K562 (cell line): ENCODE results near the gene ITGA2B. TPM values are rescaled to one million over a fixed set of nuclear protein-coding genes. Genes with fewer than 3 reads are reported as not detected.

Experiments used
- ATF1 ChIP-seq, 2 experiments: fragments of 450-650 bp in 1 of 2; IDR thresholded peaks; 2 replicates each; pipeline ENCODE4 v1.6.1; 2016; ENCODE audit warnings: missing compliant biosample characterization in 1 of 2, missing genetic modification characterization in 1 of 2
- CHD1 ChIP-seq: fragments of 200-600 bp; sonication (generic); IDR thresholded peaks from one replicate; pipeline ENCODE4 v1.6.1; 2012; ENCODE audit warnings: mild to moderate bottlenecking, moderate library complexity, low read length, inconsistent platforms
- ESRRB ChIP-seq: fragments of 250-450 bp; sonication (Bioruptor Pico); IDR thresholded peaks from 2 replicates; pipeline ENCODE4 v1.5.0; 2020; ENCODE audit warnings: mild to moderate bottlenecking, moderate library complexity, borderline replicate concordance
- FOXO4 ChIP-seq: fragments of 450-650 bp; formaldehyde crosslinking; IDR thresholded peaks from 2 replicates; pipeline ENCODE4 v1.4.0; 2020; ENCODE audit warnings: mild to moderate bottlenecking, moderate library complexity
- FOXP4 ChIP-seq: sonication (generic); formaldehyde crosslinking; IDR thresholded peaks from 2 replicates; pipeline ENCODE4 v1.8.0; 2022; ENCODE audit warnings: mild to moderate bottlenecking, missing genetic modification reagents, borderline replicate concordance
- HCFC1 ChIP-seq: IDR thresholded peaks from 2 replicates; pipeline ENCODE4 v1.6.1; 2012; ENCODE audit warnings: low read depth, low read length, improper control_type of control experiment
- NFRKB ChIP-seq: fragments of 450-650 bp; IDR thresholded peaks from 2 replicates; pipeline ENCODE4 v1.6.1; 2016; ENCODE audit warnings: low read depth
- NRF1 ChIP-seq, 2 experiments: fragments of 450-650 bp; IDR thresholded peaks in 1 of 2; conservative IDR thresholded peaks in 1 of 2; 2 replicates each; pipeline ENCODE4 v1.6.1; 2014; ENCODE audit warnings: mild to moderate bottlenecking in 2 of 2
- PCBP2 ChIP-seq: fragments of 200-400 bp; formaldehyde crosslinking; IDR thresholded peaks from 2 replicates; pipeline ENCODE4 v1.6.1; 2018; ENCODE audit warnings: low read length, low read depth, mild to moderate bottlenecking, moderate library complexity; ENCODE audit not compliant: poor library complexity, severe bottlenecking
- PHF8 ChIP-seq: fragments of 200-600 bp; sonication (generic); IDR thresholded peaks from 2 replicates; pipeline ENCODE4 v1.6.1; 2012; ENCODE audit warnings: mixed run types, mild to moderate bottlenecking, inconsistent platforms, low read length, moderate library complexity, borderline replicate concordance
- SAP30 ChIP-seq: fragments of 200-600 bp; sonication (generic); IDR thresholded peaks from 2 replicates; pipeline ENCODE4 v1.6.1; 2012; ENCODE audit warnings: borderline replicate concordance, low read depth, mild to moderate bottlenecking, moderate library complexity, low read length, control low read depth, inconsistent platforms; ENCODE audit not compliant: insufficient read depth, poor library complexity, severe bottlenecking
- SP2 ChIP-seq: IDR thresholded peaks from 2 replicates; pipeline ENCODE4 v1.6.1; 2011; ENCODE audit warnings: mild to moderate bottlenecking, low read depth, low read length, moderate library complexity; ENCODE audit not compliant: poor library complexity, severe bottlenecking; ENCODE audit errors: extremely low read depth
- TOE1 ChIP-seq, 2 experiments: fragments of 450-650 bp in 1 of 2; sonication (generic) in 1 of 2; formaldehyde crosslinking in 1 of 2; IDR thresholded peaks; 2 replicates each; pipeline versions ENCODE4 v1.7.1 to v1.8.0; 2016 to 2022; ENCODE audit warnings: borderline replicate concordance in 2 of 2, mild to moderate bottlenecking in 2 of 2, antibody characterized with exemption in 1 of 2, inconsistent platforms in 1 of 2, low read depth in 1 of 2, missing genetic modification reagents in 1 of 2, moderate library complexity in 1 of 2
- ZBTB12 ChIP-seq: fragments of 250-450 bp; sonication (Bioruptor Pico); IDR thresholded peaks from 2 replicates; pipeline ENCODE4 v1.4.0; 2020
- ZBTB43 ChIP-seq: sonication (generic); formaldehyde crosslinking; IDR thresholded peaks from 2 replicates; pipeline ENCODE4 v1.8.0; 2023; ENCODE audit warnings: mild to moderate bottlenecking, missing genetic modification reagents
- ZFX ChIP-seq: sonication (generic); formaldehyde crosslinking; IDR thresholded peaks from 2 replicates; pipeline ENCODE4 v1.8.0; 2022; ENCODE audit warnings: mild to moderate bottlenecking, missing genetic modification reagents, moderate library complexity
- ZNF197 ChIP-seq: fragments of 200-800 bp; sonication (Bioruptor generic); IDR thresholded peaks from 2 replicates; pipeline ENCODE4 v1.6.1; 2016; ENCODE audit warnings: low read depth, missing genetic modification characterization, missing compliant biosample characterization
- ZNF263 ChIP-seq: sonication (generic); formaldehyde crosslinking; IDR thresholded peaks from 2 replicates; pipeline ENCODE4 v1.8.0; 2022; ENCODE audit warnings: mild to moderate bottlenecking, missing genetic modification reagents, borderline replicate concordance
- ZNF583 ChIP-seq: fragments of 250-450 bp; sonication (Bioruptor Pico); IDR thresholded peaks from 2 replicates; pipeline ENCODE4 v1.4.0; 2020
- polyA plus RNA-seq, 8 experiments: library from polyadenylated mRNA; depleted of rRNA in 4 of 8; stranded (reverse) in 5 of 8; unstranded in 3 of 8; fragments of >200 nt; fragmentation: Nextera tagmentation in 2 of 8; fragmentation: Illumina TruSeq in 1 of 8; extraction: Ambion mirVana in 2 of 8; extraction: Trizol in 1 of 8; gene quantifications; 2 replicates each; pipeline versions ENCODE4 v1.2.1 to v1.2.3, GENCODE V29; 2011 to 2014; ENCODE audit warnings: inconsistent platforms in 1 of 8, missing spikeins in 1 of 8
- total RNA-seq, 7 experiments: library from RNA; depleted of rRNA in 6 of 7; stranded (reverse); fragments of >200 nt in 6 of 7; fragmentation: Illumina TruSeq in 2 of 7; extraction: Trizol in 2 of 7; gene quantifications; 2 replicates each; pipeline versions ENCODE4 v1.2.1 to v1.2.3, GENCODE V29; 2011 to 2021; ENCODE audit warnings: low replicate concordance in 1 of 7

ITGA2B gene
- total and polyA plus RNA-seq, 9 of the 15 experiments (the other 6 are each of a cell fraction or from before 2014, with no cell fraction given) = 1.1 to 26.4 (median 5.6) TPM

- TF ChIP-seq SP2 = no peak
- TF ChIP-seq NFRKB = 0 out of 2 replicates have a peak, but pooled peaks have one; percentile 28
- TF ChIP-seq NRF1 (conservative IDR thresholded peaks at IDR 0.05 in 1 of 2, IDR thresholded peaks at IDR 0.05 in 1 of 2) = peak; percentile 58 to 61
- TF ChIP-seq PHF8 = peak; percentile 90
- TF ChIP-seq FOXO4 (CRISPR knock-in tag) = no peak
- TF ChIP-seq CHD1 = peak; percentile 69
- no peak for TF ChIP-seq ESRRB
- TF ChIP-seq ATF1 (CRISPR knock-in tag; IDR thresholded peaks at IDR 0.05) = no peak
- TF ChIP-seq ATF1 (tag; IDR thresholded peaks at IDR 0.05) = peak; percentile 70
- 0 out of 2 replicates have a peak, but pooled peaks have one; percentile 10 for TF ChIP-seq HCFC1
- TF ChIP-seq FOXP4 (CRISPR knock-in tag) = peak; percentile 89
- TF ChIP-seq ZFX = peak; percentile 92
- no peak for TF ChIP-seq ZBTB12
- peak; percentile 69; the same call in 1 of the 2 replicates for TF ChIP-seq ZBTB43 (CRISPR knock-in tag)
- TF ChIP-seq ZNF197 = no peak
- no peak for TF ChIP-seq PCBP2
- no peak for TF ChIP-seq ZNF583 (CRISPR knock-in tag)
- peak; percentile 14; the same call in 1 of the 2 replicates for TF ChIP-seq TOE1 (IDR thresholded peaks at IDR 0.05; ENCODE audit: borderline replicate concordance)
- no peak for TF ChIP-seq TOE1 (CRISPR knock-in tag; IDR thresholded peaks at IDR 0.05; ENCODE audit: borderline replicate concordance, low read depth)
- TF ChIP-seq ZNF263 = 0 out of 2 replicates have a peak, but pooled peaks have one; percentile 36
- TF ChIP-seq SAP30 = peak; percentile 66
These were observed 3.9 kb downstream of the ITGA2B start (continued) for GRCh38 chr17:44385287-44386181.
